Putamen (tissue), 1 donor: Measurements from ENCODE around the gene ARID3A.

ENCODE experiments used
- DNase-seq: peaks from one replicate; pipeline ENCODE4 v3.0.0-alpha.2; 2016; ENCODE audit warnings: low spot score

ARID3A gene

DNA sequence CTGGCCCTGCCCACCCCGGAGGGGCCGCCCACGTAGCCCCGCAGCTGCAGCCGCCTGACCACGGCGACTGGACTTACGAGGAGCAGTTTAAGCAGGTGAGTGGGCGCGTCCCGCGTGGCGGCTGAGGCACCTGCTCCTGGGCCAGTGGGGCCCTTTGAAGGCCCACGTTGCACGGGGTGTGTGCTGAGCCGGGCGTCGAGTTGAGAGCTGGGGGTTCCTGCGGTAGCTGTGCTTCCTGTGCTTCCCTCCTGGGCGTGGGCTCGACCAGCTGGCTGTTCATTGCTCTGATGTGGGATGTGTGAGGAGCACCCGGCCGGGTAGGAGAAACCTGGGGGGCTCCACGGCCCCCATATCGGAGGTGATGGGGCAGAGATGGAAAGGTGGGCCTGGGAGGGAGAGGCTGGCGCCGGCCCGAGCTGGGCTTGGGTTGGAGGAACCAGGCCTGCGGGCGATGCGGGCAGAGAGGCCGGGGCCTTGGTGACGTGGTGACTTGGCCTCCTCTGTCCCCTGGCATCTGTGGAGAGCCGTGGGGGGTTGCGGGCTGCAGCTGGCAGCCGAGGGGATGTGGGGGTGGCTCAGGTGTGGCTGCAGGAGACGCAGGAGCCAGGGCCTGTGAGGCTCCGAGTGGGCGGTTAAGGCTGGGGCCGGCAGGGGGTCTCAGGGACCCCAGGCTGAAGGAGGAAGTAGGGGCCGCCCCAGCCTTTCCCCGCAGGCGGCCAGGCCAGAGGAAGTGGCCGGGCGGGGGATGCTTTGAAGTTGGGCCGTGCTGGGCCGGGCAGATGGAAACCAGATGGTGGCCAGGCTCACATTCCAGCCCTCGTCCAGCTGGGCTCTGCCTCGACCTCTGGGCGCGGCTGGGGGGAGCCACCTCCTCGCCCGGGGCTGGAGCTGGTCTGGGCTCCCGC, 7.1 kb downstream of the ARID3A start:
- no peak for DNase-seq

DNA sequence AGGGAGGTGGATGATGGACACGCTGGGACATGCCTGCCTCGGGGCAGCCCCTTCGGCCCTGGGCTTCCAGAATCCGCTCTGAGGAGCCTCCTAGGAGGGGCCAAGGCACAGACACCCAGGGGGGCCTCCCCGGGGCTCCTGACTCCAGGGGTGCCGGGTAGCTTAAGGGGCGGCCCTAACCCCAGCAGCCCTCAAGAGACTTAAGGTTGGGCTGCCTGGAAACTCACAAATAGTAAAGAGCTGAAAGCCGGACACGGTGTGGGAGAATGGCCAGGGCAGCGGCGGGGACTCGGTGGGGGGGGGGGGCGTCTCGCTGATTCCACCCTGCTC, 7.7 kb downstream of the ARID3A start:
- no peak for DNase-seq

DNA sequence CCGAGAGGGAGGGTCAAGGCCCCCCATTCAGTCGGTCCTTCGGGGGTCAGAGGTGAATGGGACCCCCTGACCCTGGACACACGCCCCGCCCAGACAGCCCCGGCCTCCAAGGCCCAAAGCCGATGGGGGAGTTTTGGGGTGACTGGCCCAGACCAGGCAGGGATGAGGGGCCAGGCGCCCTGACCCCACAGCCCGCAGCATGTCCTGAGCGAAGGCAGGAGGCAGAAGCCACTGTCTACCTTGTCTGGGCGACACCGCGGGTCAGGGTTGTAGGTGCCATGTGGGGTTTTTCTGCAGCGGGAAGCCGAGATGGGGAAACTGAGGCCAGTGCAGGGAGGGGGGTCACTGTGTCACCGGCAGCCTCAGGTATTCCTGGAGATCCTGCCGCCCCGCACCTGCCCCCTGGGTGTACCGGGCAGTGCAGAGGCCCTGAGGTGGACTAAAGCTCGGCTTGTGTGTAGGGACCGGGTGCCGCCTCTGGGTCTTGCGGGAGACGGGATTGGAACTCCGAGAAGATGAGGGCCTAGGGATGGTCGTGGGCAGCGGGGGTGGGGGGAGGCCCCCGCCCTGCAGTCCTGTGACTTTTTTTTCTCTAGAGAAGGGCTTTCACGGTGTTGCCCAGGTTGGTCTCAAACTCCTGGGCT, 8.5 kb downstream of the ARID3A start:
- no peak for DNase-seq

DNA sequence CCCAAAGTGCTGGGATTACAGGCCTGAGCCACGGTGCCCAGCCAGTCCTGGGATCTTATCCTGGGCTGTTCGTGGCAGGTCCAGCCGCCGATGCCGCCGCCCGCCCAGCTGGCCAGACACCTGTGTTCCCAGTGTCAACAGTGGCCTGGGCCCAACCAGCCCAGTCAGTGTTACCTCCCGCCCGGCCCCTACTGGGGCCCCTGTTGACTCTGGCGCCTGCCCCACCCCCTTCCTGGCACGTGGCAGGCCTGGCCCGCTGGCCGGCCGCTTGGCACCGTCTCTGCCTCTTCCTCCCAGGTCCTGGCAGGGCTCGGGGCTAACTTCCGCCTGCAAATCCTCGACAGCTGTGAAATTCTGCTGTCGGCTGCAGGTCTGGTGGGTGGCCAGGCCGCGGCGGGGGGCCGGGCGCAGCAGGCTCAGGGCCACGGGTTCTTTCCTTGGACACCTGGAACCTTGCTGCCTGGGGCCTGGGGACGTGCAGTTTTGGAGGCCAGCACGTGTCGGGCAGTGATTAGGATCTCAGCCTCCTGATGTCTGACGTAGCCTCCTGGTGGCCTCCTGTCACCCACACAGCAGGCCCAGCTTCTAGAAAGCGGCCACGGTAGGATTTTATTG, 9.1 kb downstream of the ARID3A start:
- DNase-seq = peak; percentile 52

DNA sequence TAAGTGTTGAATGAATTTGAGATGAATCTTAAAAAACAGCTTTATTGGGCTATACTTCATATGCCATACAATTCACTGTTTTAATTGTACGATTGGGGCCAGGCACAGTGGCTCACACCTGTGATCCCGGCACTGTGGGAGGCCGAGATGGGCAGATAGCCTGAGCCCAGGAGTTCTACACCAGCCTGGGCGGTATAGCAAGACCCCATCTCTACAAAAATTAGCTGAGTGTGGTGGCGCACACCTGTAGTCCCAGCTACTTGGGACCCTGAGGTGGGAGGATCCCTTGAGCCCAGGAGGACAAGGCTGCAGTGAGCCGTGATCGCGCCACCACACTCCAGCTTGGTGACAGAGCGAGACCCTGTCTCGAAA, 10.3 kb downstream of the ARID3A start:
- no peak for DNase-seq

DNA sequence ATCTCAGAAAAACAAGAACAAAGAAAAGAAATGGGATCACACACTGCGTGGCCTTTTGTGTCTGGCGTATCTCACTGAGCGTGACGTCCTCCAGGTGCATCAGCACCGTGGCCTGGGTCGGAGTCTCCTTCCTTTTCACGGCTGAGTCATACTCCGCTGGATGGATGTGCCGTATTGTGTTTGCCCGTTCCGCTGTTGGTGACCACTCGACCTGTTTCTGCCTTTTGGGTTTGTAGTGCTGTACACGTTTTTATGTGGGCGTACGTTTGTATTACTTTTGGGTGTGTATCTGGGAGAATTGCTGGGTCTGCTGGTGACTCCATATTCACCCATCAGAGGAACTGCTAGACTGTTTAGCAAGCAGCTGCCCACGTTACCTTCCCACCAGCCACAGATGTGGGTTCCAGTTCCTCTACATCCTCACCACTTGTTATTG, 11.4 kb downstream of the ARID3A start:
- DNase-seq = no peak

DNA sequence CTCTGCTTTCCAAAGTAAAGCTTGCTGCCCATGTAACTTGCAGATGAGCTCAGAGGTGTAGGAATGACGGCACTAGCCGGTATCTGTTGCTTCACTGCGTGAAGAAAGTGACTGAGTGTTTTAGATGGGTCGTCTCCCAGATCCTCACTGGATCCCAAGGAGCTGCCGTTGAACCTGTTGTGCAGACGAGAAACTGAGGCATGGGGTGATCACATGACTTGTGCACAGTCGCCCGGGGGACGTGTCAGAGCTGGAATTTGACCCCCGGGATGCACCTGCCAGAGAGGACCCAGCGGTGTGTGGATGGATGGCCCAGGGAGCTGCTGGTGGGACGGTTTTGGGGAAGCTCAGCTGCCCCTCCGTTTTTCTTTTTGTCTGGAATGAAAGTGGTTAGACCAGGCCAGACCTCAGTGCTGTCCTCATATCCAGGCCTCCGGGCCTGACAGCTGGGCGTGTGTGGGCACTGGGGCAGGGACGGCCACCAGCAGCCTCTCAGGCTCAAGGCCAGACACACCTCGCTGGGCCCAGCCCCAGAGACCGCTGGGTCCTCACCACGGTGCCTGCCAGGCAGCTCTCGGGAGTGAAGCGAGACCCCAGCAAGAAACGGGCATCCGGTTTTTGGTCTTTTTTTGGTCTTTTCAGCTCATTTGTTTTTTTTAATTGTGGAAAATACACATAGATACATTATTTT, 12.5 kb downstream of the ARID3A start:
- DNase-seq = no peak

DNA sequence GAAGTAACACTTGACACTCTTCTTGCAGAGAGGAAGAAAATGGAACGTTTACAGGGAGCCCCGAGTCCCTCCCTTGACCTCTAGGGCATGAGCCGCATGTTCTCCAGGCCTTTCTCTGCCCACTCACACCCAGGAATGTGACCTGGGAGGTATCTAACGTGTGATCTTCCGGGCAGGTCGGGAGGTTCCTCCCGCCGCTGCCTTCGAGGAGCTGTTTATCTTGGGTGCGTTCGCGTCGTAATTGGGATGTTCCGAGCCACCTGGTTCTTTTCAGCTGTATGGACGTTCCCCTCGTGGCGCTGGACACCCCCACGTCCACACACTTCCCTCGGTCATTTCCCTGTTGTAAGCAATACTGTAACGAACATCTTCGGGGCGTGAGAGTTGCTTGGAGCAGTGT, 13.6 kb downstream of the ARID3A start:
- DNase-seq = no peak

DNA sequence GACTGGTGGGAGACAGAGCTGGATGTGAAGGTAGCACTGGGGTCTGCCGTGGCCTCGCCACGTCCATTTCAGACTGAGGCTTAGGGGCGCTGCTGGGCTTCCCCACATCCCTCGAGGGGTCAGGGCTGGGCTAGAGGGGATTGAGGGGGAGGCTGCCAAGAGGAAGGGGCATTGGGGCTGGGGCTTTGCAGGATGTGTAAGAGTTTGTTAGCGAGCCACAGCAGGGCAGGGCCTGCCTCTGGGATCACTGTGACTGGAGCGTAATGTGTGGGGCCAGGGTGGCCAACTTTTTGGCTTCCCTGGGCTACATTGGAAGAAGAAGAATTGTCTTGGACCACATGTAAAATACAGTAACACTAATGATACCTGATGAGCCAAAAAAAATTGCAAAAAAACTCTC, 14.1 kb downstream of the ARID3A start:
- DNase-seq = no peak

DNA sequence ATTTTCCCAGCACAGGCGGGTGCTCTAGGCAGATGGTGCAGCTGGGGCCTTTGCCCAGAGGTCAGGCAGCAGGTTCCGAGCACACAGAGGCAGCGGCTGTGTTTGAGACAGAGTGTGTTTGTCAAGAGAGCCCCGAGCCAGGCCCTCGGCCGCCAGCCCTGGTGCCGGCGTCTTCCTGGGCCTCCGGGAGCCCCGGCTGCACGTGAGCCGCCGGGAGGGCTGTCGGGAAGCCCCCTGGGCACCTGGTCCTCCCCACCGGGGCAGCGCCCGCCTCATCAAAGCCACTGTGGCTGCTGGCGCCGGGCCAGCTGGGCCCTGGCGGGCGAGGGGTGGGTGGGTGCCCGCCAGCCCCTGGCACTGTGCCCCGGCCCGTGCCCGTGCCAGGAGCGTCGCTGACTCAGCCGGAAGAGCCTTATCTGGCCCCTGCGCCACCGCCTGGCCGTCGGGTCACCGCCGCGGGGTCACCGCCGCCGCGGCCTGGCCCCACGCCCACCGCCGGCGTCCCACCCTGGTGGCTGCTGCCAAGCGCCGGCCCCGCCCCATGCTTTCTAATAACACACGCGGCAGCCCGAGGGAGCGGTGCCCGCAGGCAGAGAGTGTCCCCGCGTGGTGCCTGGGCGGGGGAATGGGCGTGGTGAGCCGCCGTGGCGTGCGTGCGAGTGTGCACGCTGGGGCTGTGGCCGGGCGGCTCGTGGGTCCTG, 14.9 kb downstream of the ARID3A start:
- peak; percentile 70 for DNase-seq

DNA sequence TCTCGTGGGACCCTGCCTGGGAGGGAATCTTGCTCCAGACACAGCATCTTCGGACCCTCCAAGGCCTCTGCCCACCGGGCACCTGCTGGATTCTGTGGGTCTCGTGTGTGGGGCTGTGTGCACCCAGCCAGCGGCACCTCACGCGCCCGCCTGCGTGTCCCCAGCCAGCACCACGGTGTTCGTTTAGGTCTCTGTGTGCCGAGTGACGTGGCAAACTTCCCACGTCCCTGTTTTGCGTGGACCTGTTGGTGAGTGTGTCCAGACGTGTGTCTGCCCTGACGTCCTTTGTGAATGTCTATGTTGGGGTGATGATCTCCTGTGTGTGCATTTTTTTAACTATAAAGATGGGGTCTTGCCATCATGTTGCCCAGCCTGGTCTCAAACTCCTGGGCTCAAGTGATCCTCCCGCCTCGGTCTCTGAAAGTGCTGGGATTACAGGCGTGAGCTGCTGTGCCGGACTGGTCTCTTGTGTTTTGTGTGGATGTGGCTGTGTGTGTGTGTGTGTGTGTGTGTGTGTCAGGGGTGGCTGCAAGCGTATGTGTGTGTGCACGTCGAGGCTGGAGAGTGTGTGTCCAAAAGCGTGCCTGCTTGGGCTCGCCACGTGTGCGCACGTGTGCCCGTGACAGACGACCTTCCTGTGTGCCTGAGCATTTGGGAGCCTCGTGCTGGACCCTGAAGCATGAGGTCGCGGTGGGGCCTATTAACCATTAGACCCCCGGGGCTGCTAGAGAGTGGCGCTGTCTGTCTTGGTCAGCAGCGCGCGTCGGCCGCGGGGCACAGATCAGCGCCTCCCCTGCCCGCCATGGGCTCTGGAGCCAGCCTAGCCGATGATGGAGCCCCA, 15.7 kb downstream of the ARID3A start:
- no peak for DNase-seq

DNA sequence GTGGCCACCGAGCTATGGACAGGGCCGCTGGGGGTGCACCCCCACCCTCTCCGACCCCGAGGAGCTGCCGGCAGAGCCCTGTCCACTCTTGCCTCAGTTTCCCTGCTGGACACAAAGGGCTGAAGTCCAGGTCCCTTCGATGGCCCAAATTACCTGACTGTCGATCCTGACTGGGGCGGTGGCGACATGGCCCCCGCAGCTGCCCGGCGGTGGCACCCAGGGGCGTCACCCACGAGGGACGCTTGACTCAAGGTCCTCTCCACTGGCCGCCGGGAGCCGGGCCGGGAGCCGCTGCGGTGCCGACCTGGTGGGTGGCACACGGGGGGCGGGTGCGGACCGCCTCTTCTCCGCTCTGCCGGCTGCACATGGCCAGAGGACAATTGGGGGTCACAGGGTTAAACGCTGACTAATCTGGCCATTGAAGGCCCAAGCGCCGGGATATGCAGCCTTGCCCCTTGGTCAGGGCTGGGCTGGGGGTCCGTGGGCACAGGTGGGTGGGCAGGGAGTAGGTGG, 16.4 kb downstream of the ARID3A start:
- no peak for DNase-seq

DNA sequence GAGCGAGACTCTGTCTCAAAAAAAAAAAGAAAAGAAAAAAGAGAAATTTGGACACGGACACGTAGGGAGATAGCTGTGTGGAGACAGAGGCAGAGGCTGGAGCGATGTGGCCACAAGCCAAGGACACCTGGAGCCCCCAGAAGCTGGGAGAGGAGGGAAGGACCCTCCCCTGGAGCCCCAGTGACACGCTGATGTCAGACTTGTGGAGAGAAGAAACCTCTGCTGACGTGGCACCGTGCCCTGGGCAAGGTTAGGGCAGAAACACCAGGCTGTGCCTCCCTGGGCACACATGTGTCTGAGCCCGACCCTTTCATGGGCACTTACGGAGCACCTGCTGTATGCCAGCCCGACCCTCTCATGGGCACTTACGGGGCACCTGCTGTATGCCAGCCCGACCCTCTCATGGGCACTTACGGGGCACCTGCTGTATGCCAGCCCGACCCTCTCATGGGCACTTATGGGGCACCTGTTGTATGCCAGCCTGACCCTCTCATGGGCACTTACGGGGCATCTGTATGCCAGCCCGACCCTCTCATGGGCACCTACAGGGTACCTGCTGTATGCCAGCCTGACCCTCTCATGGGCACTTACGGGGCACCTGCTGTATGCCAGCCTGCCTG, 17.8 kb downstream of the ARID3A start:
- DNase-seq = no peak

DNA sequence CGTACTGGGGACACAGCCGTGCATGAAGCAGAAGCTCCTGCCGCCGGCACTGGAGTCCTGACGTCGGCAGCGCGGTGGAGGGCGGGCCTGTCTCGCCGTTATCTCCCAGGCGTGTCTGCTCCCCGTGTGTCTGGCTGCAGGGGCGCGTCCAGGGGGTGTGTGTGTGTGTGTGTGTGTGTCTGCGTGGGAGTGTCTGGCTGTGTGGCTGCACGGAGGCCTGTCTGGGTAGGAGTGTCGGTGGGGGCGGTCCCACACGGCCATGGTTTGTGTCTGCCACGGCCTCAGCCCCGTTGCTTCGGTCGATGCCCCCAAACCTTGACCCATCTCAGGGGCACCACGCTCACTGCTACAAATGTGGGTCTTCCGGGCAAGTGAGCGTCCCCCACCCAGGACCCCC, 18.3 kb downstream of the ARID3A start:
- DNase-seq = no peak

DNA sequence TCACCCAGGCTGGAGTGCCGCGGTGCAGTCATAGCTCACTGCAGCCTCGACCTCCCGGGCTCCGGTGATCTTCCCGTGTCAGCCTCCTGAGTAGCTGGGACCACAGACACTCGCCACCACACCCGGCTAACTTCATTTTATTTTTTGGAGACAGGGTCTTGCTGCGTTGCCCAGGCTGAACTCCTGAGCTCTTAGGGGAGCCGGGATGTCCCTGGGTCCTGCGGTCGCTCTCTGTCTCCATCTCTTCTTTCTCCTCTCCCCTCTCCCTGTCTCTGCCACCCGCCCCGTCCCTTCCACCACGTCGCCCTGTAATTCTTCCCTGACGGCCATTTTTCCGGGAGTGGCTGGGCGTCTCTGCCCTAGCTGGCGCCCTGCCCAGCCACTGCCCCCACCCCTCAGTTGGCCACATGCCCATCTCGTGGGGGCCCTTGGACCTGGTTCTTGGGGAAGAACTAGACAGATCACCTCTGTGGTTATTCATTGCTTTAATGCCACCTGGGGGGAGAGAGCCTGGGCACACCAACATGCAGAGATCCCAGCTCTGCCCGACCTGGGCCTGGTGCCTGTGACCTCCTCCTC, 18.9 kb downstream of the ARID3A start:
- no peak for DNase-seq

DNA sequence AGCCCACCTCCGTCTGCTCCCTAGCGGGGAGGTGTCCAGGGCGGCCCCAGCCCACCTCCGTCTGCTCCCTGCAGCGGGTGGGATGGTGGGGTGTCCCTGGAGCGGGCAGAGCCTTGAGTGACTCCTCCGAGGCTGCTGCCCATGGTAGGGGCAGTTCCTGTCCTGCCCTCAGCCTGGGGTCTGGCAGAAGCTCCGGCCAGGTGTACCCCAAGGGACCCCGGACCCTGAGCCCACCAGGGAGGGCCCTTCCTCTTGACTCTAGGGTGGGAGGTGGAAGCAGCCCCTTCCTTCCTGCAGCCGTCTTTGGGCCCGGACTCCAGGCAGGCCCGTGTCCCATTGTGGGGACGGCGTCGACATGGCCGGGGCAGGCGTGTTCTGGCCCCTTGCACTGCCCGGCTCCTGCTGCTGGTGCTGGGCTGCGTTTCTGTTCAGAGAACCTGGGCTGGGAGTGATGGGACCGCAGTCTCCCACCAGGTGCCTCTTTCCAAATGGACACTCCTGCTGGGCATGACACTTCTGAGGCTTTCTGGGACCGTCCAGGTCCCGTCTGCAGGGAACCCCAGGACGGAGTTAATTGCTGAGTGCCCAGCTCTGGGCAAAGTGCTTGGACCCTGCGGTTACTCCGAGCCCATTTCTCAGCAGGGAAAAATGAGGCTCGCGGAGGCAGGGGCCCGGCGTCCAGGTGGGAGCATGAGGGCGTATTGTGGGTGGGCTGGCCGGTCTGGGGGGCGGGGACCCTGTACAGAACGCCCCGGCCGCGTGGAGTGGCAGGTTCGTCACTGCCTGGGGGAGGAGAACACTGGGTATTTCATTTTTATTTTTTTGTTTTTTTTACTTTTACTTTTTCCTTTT, 19.8 kb downstream of the ARID3A start:
- DNase-seq = no peak

DNA sequence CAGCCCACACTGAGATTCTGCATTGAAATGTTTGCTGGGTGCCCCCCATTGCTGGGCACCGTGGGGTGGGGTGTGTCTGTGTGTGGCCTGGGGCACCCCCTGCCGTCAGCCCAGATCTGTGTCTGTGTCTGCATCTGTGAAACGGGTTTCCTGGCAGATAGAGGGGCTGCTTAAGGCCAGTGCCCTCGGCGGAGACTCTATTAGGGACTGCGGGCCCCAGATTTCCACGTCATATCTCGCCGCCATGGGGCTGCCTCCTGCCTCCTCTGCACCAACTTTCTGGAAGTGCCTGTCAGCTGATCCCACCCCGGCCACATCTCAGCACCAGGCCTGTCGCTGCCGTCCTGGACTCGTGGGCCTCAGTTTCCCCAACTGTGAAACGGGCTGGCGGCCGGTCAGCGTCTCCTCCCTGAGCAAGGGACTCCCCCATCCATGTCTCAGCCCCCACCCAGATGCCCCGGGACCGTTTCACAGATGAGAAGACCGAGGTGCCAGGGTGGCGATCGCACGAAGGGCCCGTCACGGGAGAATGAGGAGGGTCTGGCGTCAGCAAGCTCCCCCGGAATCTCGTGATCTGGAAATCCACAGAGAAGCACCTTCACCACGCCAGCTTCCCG, 21.4 kb downstream of the ARID3A start:
- no peak for DNase-seq

DNA sequence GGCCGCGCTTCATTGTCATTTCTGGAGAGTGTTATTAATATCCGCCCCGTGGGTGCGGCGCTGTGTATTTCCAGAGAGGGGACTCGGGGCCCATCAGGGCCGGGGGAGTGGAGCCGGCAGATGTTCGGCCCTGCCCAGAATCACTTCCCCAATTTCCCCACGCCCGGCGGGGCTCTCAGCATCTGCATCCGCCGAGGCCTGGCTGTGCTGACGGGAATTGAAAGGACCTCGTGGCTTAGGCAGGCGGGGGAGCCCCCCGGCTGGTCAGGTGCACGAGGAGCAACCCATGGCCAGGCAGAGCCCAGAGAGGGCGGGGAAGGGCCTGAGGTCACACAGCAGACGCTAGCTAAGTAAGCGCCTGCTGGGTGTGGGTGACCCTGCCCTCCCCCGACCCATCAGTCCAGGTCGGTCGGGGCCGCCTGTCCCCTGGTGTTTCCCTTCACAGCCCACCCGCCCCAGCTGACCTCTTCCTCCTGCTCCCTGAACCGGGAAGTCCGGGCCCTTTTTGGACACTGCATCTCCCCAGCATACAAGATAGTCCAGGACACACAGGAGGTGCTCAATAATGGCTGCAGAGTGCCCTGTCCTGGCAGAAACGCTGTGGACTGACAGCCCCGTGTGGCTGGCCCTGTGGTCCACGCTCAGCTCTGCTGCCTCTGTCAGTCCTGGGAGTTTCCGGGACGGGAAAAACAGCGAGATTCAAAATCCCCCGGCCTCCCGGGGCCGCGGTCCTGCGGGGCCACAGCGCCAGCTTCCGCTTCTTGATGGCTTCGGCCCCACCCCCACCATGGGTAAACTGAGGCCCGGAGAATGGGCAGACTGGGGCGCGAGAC, 22.1 kb downstream of the ARID3A start:
- no peak for DNase-seq
